HG02642 (cell line): ENCODE results near the gene ZDHHC6.
A peak's percentile ranks its signal among the peaks of the same experiment; 100 is the strongest.
"Not testable (repeated sequence)": the region's sequence is repeated elsewhere in the genome, so short reads cannot be mapped to it uniquely, and the experiment has no call there.

Source experiments
- ATAC-seq: cut with Tn5 transposase; IDR thresholded peaks from one replicate; pipeline ENCODE4 v1.9.1; 2021; ENCODE audit warnings: mild to moderate bottlenecking; ENCODE audit not compliant: unreplicated experiment, poor library complexity

Gene ZDHHC6

GRCh38 chr10:112394475-112394875 is 52.2 kb downstream of the ZDHHC6 start:
- no peak for ATAC-seq

- no peak for ATAC-seq
Observed at GRCh38 chr10:112393827-112394226, 52.9 kb downstream of the ZDHHC6 start.

- no peak for ATAC-seq
Observed at GRCh38 chr10:112393341-112393740, 53.4 kb downstream of the ZDHHC6 start.

- no peak for ATAC-seq
Observed at GRCh38 chr10:112390125-112390703, 56.5 kb downstream of the ZDHHC6 start.

- ATAC-seq = peak; percentile 82
Observed at GRCh38 chr10:112389271-112389822, 57.4 kb downstream of the ZDHHC6 start.

GRCh38 chr10:112388548-112388947 is 58.2 kb downstream of the ZDHHC6 start:
- ATAC-seq = no peak

- ATAC-seq = not testable (repeated sequence)
Observed at GRCh38 chr10:112388056-112388455, 58.7 kb downstream of the ZDHHC6 start.

GRCh38 chr10:112385201-112385600 is 61.5 kb downstream of the ZDHHC6 start:
- no peak for ATAC-seq

GRCh38 chr10:112384141-112384540 is 62.6 kb downstream of the ZDHHC6 start:
- ATAC-seq = no peak

GRCh38 chr10:112383325-112383724 is 63.4 kb downstream of the ZDHHC6 start:
- ATAC-seq = no peak

GRCh38 chr10:112382515-112383235 is 64.0 kb downstream of the ZDHHC6 start:
- ATAC-seq = no peak
